Measurements from ENCODE around the gene VAMP4.

The VAMP4 gene

GRCh38 chr1:171653796-171654195 lies 88.1 kb downstream of the VAMP4 start:
- no peak for DNase-seq (ENCODE audit: low read depth in 3 of 3, low spot score in 1 of 3)

- no peak for DNase-seq (ENCODE audit: low read depth in 3 of 3, low spot score in 1 of 3)
These were observed 89.5 kb downstream of the VAMP4 start, which contains the start of gene MYOC for GRCh38 chr1:171652234-171652822. Gene MYOC, minus strand, starts transcription at chr1:171652688. Its CDS starts 77 bp downstream, at chr1:171652611.

Data from stimulated activated CD4-positive, alpha-beta T cell treated with anti-CD3 and anti-CD28 coated beads, TNF-alpha, amount 100 ng/mL, for 1 hour (primary cell).